ENCODE data around the gene AKAIN1.

Gene AKAIN1

DNA sequence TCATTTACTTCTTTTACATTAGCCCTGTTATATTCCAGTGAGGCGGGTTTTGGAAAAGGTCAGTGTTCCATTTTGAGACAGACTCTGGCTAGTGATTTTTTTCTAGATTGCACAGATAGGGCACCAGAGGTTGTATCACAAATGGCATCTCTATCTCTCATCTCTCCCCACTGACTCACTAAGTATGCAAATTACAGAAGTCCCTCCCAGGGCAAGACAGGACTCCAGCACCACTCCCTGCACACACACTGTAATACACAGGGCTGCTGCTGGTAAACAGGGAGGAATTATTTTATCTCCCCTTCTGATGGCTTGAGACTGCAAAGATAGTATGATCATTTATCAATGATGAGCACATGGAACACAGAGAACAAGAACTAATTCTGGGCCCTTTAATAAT lies 46.2 kb downstream of the AKAIN1 start:
- Mint-ChIP-seq H3K9me3 (no peaks in the 10 kb centered on the region), H3K27me3 (peaks cover 5 to 9% of the 10 kb centered on the region in 2 donors)
- ATAC-seq (replicated peaks), result no peak

DNA sequence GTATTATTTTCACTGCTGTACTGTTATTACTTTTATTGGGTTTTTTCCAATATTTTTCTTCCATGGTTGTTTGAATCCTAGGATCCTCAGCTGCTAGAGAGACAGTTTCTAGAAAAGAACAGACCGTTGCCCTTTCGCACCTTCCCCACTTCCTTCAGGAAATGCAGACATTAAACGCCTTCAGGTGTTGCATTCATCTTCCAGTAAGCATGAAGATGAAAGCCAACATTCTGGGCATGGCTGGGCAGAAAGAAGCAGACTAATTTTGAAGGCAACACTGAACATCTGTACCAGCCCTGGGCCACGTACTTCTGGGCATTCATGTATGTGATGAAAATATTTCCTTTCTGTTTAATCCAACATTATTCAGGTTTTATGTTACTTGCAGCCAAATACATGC lies 51.0 kb downstream of the AKAIN1 start:
- Mint-ChIP-seq H3K4me3 (no peak overlapping the region), H3K27me3 (peaks cover 5 to 7% of the 10 kb centered on the region in 2 donors), H3K9me3 (no peaks in the 10 kb centered on the region), H3K36me3 (no peaks in the 10 kb centered on the region), H3K4me1 (peaks cover 0 to 2% of the 10 kb centered on the region in 2 donors), H3K27ac (no peak overlapping the region)
- DNase-seq (no peak), ATAC-seq (replicated peaks) (no peak)

More for the DNA sequence above, 46.2 kb downstream of the AKAIN1 start:
- Mint-ChIP-seq H3K36me3 (no peaks in the 10 kb centered on the region), H3K4me1 (no peaks in the 10 kb centered on the region), H3K27ac (no peak overlapping the region), H3K4me3 (no peak overlapping the region)
- DNase-seq, result no peak

GRCh38 chr18:5145168-5145825 lies 51.8 kb downstream of the AKAIN1 start:
- Mint-ChIP-seq H3K9me3 (no peaks in the 10 kb centered on the region), H3K36me3 (no peaks in the 10 kb centered on the region), H3K27me3 (peaks cover under 1 to 3% of the 10 kb centered on the region in 2 donors), H3K4me1 (peaks cover 0 to 2% of the 10 kb centered on the region in 2 donors), H3K4me3 (no peak overlapping the region), H3K27ac (no peak overlapping the region)
- no peak for DNase-seq
- no peak for ATAC-seq (replicated peaks)

GRCh38 chr18:5144629-5145028 lies 52.4 kb downstream of the AKAIN1 start:
- ATAC-seq (replicated peaks) (no peak), DNase-seq (no peak)
- H3K27ac Mint-ChIP-seq, result no peak overlapping the region
- no peak overlapping the region for H3K4me3 Mint-ChIP-seq
- H3K27me3 Mint-ChIP-seq, result peaks cover 0 to 3% of the 10 kb centered on the region in 2 donors
- no peaks in the 10 kb centered on the region for H3K36me3 Mint-ChIP-seq
- no peaks in the 10 kb centered on the region for H3K9me3 Mint-ChIP-seq
- H3K4me1 Mint-ChIP-seq, result peaks cover 0 to 2% of the 10 kb centered on the region in 2 donors

GRCh38 chr18:5142859-5143258 lies 54.2 kb downstream of the AKAIN1 start:
- Mint-ChIP-seq H3K4me1 (peaks cover 0 to 2% of the 10 kb centered on the region in 2 donors), H3K27me3 (peaks cover 0 to 3% of the 10 kb centered on the region in 2 donors), H3K36me3 (no peaks in the 10 kb centered on the region), H3K4me3 (no peak overlapping the region), H3K9me3 (no peaks in the 10 kb centered on the region), H3K27ac (no peak overlapping the region)
- ATAC-seq (replicated peaks), result no peak
- DNase-seq, result no peak

DNA sequence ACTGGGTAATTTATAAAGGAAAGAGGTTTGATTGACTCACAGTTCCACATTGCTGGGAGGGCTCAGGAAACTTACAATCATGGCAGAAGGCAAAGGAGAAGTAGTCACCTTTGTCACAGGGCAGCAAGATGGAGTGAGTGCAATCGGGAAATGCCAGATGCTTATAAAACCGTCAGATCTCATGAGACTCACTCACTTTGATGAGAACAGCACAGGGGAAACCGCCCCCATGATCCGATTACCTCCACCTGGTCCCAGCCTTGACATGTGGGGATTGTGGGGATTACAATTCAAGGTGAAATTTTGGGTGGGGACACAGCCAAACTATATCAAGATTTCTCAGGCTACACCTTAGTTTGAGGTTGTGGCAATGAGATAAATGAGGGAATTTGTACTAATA lies 54.9 kb downstream of the AKAIN1 start:
- Mint-ChIP-seq H3K4me3 (no peak overlapping the region), H3K27ac (no peak overlapping the region), H3K4me1 (peaks cover 0 to 2% of the 10 kb centered on the region in 2 donors), H3K36me3 (no peaks in the 10 kb centered on the region), H3K27me3 (peaks cover 0 to 3% of the 10 kb centered on the region in 2 donors), H3K9me3 (no peaks in the 10 kb centered on the region)
- ATAC-seq (replicated peaks) (no peak), DNase-seq (no peak)

DNA sequence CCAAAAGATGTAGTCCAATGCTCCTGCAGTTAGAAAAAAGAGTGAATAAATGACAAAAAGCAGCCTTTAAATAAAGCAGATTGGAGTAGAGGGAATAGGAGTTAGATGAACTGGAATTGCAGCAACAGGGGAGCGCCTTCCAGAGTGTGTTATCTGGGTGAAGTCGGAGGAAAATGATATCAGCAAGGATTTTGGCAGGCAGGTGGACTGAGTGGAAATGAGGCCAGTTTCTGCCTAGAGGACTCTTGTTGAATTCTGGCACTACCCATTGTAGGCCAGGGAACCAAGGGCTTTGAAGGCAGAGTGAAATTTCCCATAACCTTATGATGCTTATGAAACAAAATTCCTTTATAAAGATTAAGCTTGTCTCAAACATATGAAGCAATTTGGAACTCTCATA lies 59.8 kb downstream of the AKAIN1 start:
- ATAC-seq (replicated peaks), result no peak
- no peak overlapping the region for H3K4me3 Mint-ChIP-seq
- no peak overlapping the region for H3K27ac Mint-ChIP-seq
- DNase-seq, result no peak
- H3K27me3 Mint-ChIP-seq, result peaks cover 0 to 5% of the 10 kb centered on the region in 2 donors
- no peaks in the 10 kb centered on the region for H3K36me3 Mint-ChIP-seq
- no peaks in the 10 kb centered on the region for H3K9me3 Mint-ChIP-seq
- H3K4me1 Mint-ChIP-seq, result no peaks in the 10 kb centered on the region

GRCh38 chr18:5132987-5133386 lies 64.1 kb downstream of the AKAIN1 start:
- ATAC-seq (replicated peaks) (no peak), DNase-seq (no peak)
- H3K27ac Mint-ChIP-seq, result no peak overlapping the region
- no peaks in the 10 kb centered on the region for H3K36me3 Mint-ChIP-seq
- no peak overlapping the region for H3K4me3 Mint-ChIP-seq
- H3K4me1 Mint-ChIP-seq, result no peaks in the 10 kb centered on the region
- H3K27me3 Mint-ChIP-seq, result peaks cover 0 to 5% of the 10 kb centered on the region in 2 donors
- no peaks in the 10 kb centered on the region for H3K9me3 Mint-ChIP-seq

GRCh38 chr18:5122272-5122671 lies 74.8 kb downstream of the AKAIN1 start:
- Mint-ChIP-seq H3K9me3 (peaks cover 29 to 30% of the 10 kb centered on the region in 2 donors), H3K27me3 (peaks cover 14 to 17% of the 10 kb centered on the region in 2 donors), H3K27ac (no peak overlapping the region), H3K4me1 (no peaks in the 10 kb centered on the region), H3K36me3 (peaks cover 3 to 5% of the 10 kb centered on the region in 2 donors), H3K4me3 (no peak overlapping the region)
- no peak for ATAC-seq (replicated peaks)
- DNase-seq, result no peak

GRCh38 chr18:5110266-5110665 lies 86.8 kb downstream of the AKAIN1 start:
- no peaks in the 10 kb centered on the region for H3K4me1 Mint-ChIP-seq
- ATAC-seq (replicated peaks), result no peak
- H3K9me3 Mint-ChIP-seq, result peaks cover 6 to 10% of the 10 kb centered on the region in 2 donors
- H3K27ac Mint-ChIP-seq, result no peak overlapping the region
- no peak overlapping the region for H3K4me3 Mint-ChIP-seq
- DNase-seq, result no peak
- peaks cover 0 to 4% of the 10 kb centered on the region in 2 donors for H3K36me3 Mint-ChIP-seq
- H3K27me3 Mint-ChIP-seq, result peaks cover 8 to 16% of the 10 kb centered on the region in 2 donors

DNA sequence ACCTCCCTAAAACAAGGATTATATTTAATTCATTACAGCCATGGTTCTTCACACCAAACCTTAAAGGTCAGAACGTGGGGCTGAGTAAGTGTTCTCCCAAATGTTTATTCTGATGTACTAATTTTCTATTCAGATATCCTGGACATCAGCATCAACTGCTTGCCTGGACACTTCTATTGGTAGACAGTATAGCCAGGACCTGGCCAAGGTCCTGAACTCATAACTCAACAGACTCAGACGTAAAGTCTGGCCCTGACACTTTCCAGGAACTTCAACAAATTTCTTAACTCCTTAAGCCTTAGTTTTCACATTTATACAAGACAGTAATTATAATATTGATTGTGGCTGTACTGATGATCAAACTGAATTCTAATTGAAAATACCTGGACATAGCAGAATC lies 89.1 kb downstream of the AKAIN1 start:
- peaks cover 10 to 16% of the 10 kb centered on the region in 2 donors for H3K27me3 Mint-ChIP-seq
- no peaks in the 10 kb centered on the region for H3K4me1 Mint-ChIP-seq
- no peak overlapping the region for H3K27ac Mint-ChIP-seq
- no peaks in the 10 kb centered on the region for H3K9me3 Mint-ChIP-seq
- no peaks in the 10 kb centered on the region for H3K36me3 Mint-ChIP-seq
- no peak overlapping the region for H3K4me3 Mint-ChIP-seq
- DNase-seq, result no peak
- ATAC-seq (replicated peaks), result no peak

- H3K36me3 Mint-ChIP-seq, result no peaks in the 10 kb centered on the region
- no peak overlapping the region for H3K27ac Mint-ChIP-seq
- no peak for DNase-seq
- peak; percentile 47 to 48 for ATAC-seq (replicated peaks)
- H3K9me3 Mint-ChIP-seq, result no peaks in the 10 kb centered on the region
- no peak overlapping the region for H3K4me3 Mint-ChIP-seq
- H3K4me1 Mint-ChIP-seq, result no peaks in the 10 kb centered on the region
- H3K27me3 Mint-ChIP-seq, result peaks cover 10% of the 10 kb centered on the region in 2 donors
Measured at GRCh38 chr18:5106730-5107129, 90.3 kb downstream of the AKAIN1 start.

DNA sequence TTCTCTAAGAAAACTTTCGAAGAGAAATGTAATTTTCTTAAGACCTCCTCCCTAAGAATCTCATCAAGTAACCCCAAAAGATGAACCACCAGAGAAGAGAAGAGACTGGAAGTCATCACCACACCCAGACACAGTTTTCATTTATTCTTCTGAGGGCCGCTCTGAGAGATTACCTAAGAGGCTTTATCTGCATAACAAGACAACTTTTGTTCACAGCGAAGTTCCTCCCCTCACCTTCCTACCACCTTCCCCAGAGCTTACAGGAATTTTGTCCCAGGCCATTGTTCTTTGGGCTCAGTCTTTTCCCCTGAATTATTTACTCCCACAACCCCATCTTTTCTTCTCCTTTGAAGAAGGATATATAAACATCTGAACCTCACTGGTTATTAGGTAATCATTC lies 92.8 kb downstream of the AKAIN1 start:
- DNase-seq (no peak), ATAC-seq (replicated peaks) (no peak)
- H3K27ac Mint-ChIP-seq, result no peak overlapping the region
- no peaks in the 10 kb centered on the region for H3K9me3 Mint-ChIP-seq
- H3K4me1 Mint-ChIP-seq, result no peaks in the 10 kb centered on the region
- no peaks in the 10 kb centered on the region for H3K36me3 Mint-ChIP-seq
- H3K4me3 Mint-ChIP-seq, result no peak overlapping the region
- peaks cover 7 to 10% of the 10 kb centered on the region in 2 donors for H3K27me3 Mint-ChIP-seq

- H3K27ac Mint-ChIP-seq, result no peak overlapping the region
- ATAC-seq (replicated peaks) (no peak), DNase-seq (no peak)
- no peaks in the 10 kb centered on the region for H3K9me3 Mint-ChIP-seq
- peaks cover 6 to 10% of the 10 kb centered on the region in 2 donors for H3K27me3 Mint-ChIP-seq
- no peak overlapping the region for H3K4me3 Mint-ChIP-seq
- H3K4me1 Mint-ChIP-seq, result no peaks in the 10 kb centered on the region
- no peaks in the 10 kb centered on the region for H3K36me3 Mint-ChIP-seq
Measured at GRCh38 chr18:5103693-5104092, 93.4 kb downstream of the AKAIN1 start.

DNA sequence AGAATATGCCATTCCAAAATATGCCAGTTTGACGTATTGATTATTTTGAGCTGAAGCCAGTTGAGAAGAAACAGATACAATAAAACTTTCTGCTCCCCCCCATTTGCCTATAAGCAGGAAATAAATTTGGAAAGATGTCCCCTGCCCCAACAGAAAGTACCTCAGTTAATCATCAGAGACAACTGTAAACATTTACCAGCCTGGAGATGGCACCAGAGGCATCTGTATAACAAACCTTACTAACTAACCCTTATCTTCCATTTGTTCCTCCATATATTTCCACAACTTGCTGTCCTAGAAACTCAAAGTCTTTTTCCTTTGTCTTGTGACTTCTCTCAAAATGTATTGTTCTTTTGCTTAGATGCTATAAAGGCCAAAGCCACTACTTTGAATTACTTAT lies 93.8 kb downstream of the AKAIN1 start:
- ATAC-seq (replicated peaks), result no peak
- no peaks in the 10 kb centered on the region for H3K36me3 Mint-ChIP-seq
- no peaks in the 10 kb centered on the region for H3K9me3 Mint-ChIP-seq
- H3K4me1 Mint-ChIP-seq, result no peaks in the 10 kb centered on the region
- no peak overlapping the region for H3K27ac Mint-ChIP-seq
- peaks cover 2 to 10% of the 10 kb centered on the region in 2 donors for H3K27me3 Mint-ChIP-seq
- no peak for DNase-seq
- H3K4me3 Mint-ChIP-seq, result no peak overlapping the region

All from stimulated activated naive B cell treated with anti-CD40 and anti-IgM and Interleukin-4, amounts not matched to agents 10 μg/mL and 1 μg/mL and 100 μg/mL, for 72 hours (primary cell).